Right atrium auricular region (tissue), 2 donors: Measurements from ENCODE around the gene ZIC5. TPM values are rescaled to one million over a fixed set of nuclear protein-coding genes. Genes with fewer than 3 reads are reported as not detected.

ENCODE experiments used
- DNase-seq: peaks from one replicate; pipeline ENCODE4 v3.0.0-alpha.2; 2019; ENCODE audit warnings: low spot score
- H3K27ac ChIP-seq, 2 donors: fragments of 200-600 bp; sonication (generic); 1 replicate in 1 of 2; 2 replicates in 1 of 2; pipeline ENCODE4 v1.5.1; 2016 to 2019
- H3K27me3 ChIP-seq, 2 donors: fragments of 200-600 bp; sonication (generic); one replicate each; pipeline versions ENCODE4 v1.5.1 to v1.6.0; 2017 to 2019
- H3K36me3 ChIP-seq: fragments of 200-600 bp; sonication (generic); one replicate; pipeline ENCODE4 v1.5.1; 2016
- H3K4me1 ChIP-seq, 2 donors: fragments of 200-600 bp; sonication (generic); one replicate each; pipeline versions ENCODE4 v1.5.1 to v1.6.0; 2017 to 2019
- H3K4me3 ChIP-seq, 2 donors: fragments of 200-600 bp; sonication (generic); 1 replicate in 1 of 2; 2 replicates in 1 of 2; pipeline ENCODE4 v1.5.1; 2017 to 2019; ENCODE audit warnings: mild to moderate bottlenecking in 1 of 2, moderate library complexity in 1 of 2
- H3K9me3 ChIP-seq, 2 donors: fragments of 200-600 bp; sonication (generic); one replicate each; pipeline ENCODE4 v1.5.1; 2019
- total RNA-seq, 2 donors: library from RNA; depleted of rRNA; stranded (reverse); fragments of >200 nt; gene quantifications; one replicate each; pipeline ENCODE4 v1.1.0, GENCODE V29; 2016
- TF ChIP-seq, protein P1 (sequence below), 2 donors: fragments of 200-600 bp; sonication (generic); IDR thresholded peaks; one replicate each; pipeline ENCODE4 v1.5.1; 2019; ENCODE audit warnings: antibody characterized with exemption in 2 of 2

Gene ZIC5
- total RNA-seq, 2 donors from 2014 or later = not detected

DNA sequence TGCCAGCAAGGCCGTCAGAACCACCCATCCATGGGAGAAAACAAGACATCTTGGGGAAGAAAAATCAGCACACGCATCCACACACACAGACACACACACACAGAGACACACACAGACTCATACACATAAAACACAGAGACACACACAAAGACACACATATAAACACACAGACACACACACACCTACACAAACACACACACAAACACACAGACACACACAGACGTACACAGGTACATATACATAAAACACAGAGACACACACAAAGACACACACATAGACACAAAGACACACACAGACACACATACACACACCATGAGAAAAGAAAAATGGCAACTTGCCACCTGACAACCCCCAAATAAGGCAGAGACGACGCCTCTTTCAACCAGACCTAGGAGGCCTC is 40.6 kb downstream of the ZIC5 start:
- Histone ChIP-seq H3K27me3 (no peaks in the 10 kb centered on the region), H3K36me3 (no peaks in the 10 kb centered on the region), H3K9me3 (no peaks in the 10 kb centered on the region), H3K4me1 (no peaks in the 10 kb centered on the region), H3K4me3 (no peak overlapping the region), H3K27ac (no peak overlapping the region)
- TF ChIP-seq, protein P1, sequence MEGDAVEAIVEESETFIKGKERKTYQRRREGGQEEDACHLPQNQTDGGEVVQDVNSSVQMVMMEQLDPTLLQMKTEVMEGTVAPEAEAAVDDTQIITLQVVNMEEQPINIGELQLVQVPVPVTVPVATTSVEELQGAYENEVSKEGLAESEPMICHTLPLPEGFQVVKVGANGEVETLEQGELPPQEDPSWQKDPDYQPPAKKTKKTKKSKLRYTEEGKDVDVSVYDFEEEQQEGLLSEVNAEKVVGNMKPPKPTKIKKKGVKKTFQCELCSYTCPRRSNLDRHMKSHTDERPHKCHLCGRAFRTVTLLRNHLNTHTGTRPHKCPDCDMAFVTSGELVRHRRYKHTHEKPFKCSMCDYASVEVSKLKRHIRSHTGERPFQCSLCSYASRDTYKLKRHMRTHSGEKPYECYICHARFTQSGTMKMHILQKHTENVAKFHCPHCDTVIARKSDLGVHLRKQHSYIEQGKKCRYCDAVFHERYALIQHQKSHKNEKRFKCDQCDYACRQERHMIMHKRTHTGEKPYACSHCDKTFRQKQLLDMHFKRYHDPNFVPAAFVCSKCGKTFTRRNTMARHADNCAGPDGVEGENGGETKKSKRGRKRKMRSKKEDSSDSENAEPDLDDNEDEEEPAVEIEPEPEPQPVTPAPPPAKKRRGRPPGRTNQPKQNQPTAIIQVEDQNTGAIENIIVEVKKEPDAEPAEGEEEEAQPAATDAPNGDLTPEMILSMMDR (IDR thresholded peaks at IDR 0.05) = no peak
- DNase-seq = no peak

GRCh38 chr13:99929866-99930265 is 41.7 kb downstream of the ZIC5 start:
- no peaks in the 10 kb centered on the region for H3K9me3 ChIP-seq
- TF ChIP-seq, protein P1 (IDR thresholded peaks at IDR 0.05) = no peak
- no peak overlapping the region for H3K4me3 ChIP-seq
- no peaks in the 10 kb centered on the region for H3K36me3 ChIP-seq
- no peak overlapping the region for H3K27ac ChIP-seq
- no peaks in the 10 kb centered on the region for H3K4me1 ChIP-seq
- no peak for DNase-seq
- no peaks in the 10 kb centered on the region for H3K27me3 ChIP-seq

DNA sequence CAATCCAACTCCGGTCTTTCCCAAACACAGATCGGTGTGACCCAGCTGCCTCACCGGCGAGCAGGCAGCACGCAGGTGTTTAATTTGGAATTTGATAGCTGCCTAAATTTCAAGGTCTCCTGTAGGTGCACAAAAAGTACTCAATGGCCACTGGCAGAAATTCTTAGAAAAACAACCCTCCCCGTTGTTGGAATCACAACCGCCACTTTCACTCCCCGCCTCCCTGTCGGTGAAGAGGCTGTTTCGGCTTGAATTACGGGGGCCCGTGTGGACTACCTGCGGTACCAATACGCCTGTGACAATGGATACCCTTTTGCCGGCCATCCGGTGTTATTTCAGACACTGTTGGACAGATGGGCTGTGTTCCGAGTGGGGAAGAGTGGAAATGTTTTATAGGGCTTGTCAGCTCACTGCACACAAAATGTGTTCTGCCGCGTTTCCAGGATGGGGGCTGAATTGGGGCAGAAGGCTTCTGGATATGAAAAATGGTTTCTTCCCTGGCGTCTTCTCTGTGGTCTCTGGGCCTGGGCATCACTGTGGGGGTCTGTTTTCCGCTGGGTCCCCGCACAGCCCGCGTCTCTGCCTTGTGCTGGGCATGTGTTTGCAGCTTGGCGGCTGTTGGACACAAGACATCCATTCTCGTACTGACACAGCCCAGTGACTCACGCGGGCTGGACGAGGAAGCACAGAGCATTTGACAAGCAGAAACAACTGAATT is 45.4 kb downstream of the ZIC5 start:
- TF ChIP-seq, protein P1 (IDR thresholded peaks at IDR 0.05) = no peak
- Histone ChIP-seq H3K4me3 (no peak overlapping the region), H3K4me1 (no peaks in the 10 kb centered on the region), H3K27ac (no peak overlapping the region), H3K27me3 (no peaks in the 10 kb centered on the region), H3K9me3 (no peaks in the 10 kb centered on the region), H3K36me3 (no peaks in the 10 kb centered on the region)
- no peak for DNase-seq

GRCh38 chr13:99923877-99924582 is 47.5 kb downstream of the ZIC5 start:
- H3K27me3 ChIP-seq = no peaks in the 10 kb centered on the region
- no peak overlapping the region for H3K27ac ChIP-seq
- no peaks in the 10 kb centered on the region for H3K4me1 ChIP-seq
- no peaks in the 10 kb centered on the region for H3K36me3 ChIP-seq
- no peaks in the 10 kb centered on the region for H3K9me3 ChIP-seq
- H3K4me3 ChIP-seq = no peak overlapping the region
- DNase-seq = no peak
- TF ChIP-seq, protein P1 (IDR thresholded peaks at IDR 0.05) = no peak

GRCh38 chr13:99922631-99923404 is 48.7 kb downstream of the ZIC5 start:
- Histone ChIP-seq H3K9me3 (no peaks in the 10 kb centered on the region), H3K36me3 (no peaks in the 10 kb centered on the region), H3K27me3 (no peaks in the 10 kb centered on the region), H3K4me3 (no peak overlapping the region), H3K4me1 (no peaks in the 10 kb centered on the region), H3K27ac (no peak overlapping the region)
- no peak for DNase-seq
- TF ChIP-seq, protein P1 (IDR thresholded peaks at IDR 0.05) = no peak
